Measurements from ENCODE around the gene TXK.

- TF ChIP-seq CTCF (IDR thresholded peaks at IDR 0.05) (no peak), POLR2A (IDR thresholded peaks at IDR 0.05) (no peak)
Measured at GRCh38 chr4:48118081-48118480, 16.0 kb downstream of the TXK start.

All from prostate gland (tissue), 2 donors.